Measurements from ENCODE around the gene BORCS5.

The BORCS5 gene

GRCh38 chr12:12449533-12450025, 92.7 kb downstream of the BORCS5 start:
- H3K36me3 ChIP-seq (ENCODE audit: control insufficient read depth in 1 of 2, insufficient read depth in 2 of 2, low read length in 2 of 2) = no peaks in the 10 kb centered on the region
- H3K9ac ChIP-seq (ENCODE audit: low read length) = no peak overlapping the region
- no peak overlapping the region for H2AFZ ChIP-seq (ENCODE audit: insufficient read depth, low read length, poor library complexity)
- no peak overlapping the region for H3K18ac ChIP-seq (ENCODE audit: low read length)
- H3K4ac ChIP-seq (ENCODE audit: low read depth, low read length) = no peak overlapping the region
- H3K9me3 ChIP-seq (ENCODE audit: insufficient read depth, low read depth, low read length) = no peaks in the 10 kb centered on the region
- no peaks in the 10 kb centered on the region for H3K79me1 ChIP-seq (ENCODE audit: low read length)
- no peak overlapping the region for H3K27ac ChIP-seq (ENCODE audit: low read depth, low read length)
- no peaks in the 10 kb centered on the region for H3K79me2 ChIP-seq (ENCODE audit: control insufficient read depth, insufficient read depth, low read length, poor library complexity)
- no peak overlapping the region for H2BK12ac ChIP-seq (ENCODE audit: low read length)
- H3K14ac ChIP-seq (ENCODE audit: low read length) = no peak overlapping the region
- H4K12ac ChIP-seq (ENCODE audit: low read depth, low read length) = no peak overlapping the region
- no peaks in the 10 kb centered on the region for H3K27me3 ChIP-seq (ENCODE audit: insufficient read depth, low read length)
- H3K4me1 ChIP-seq (ENCODE audit: control insufficient read depth in 1 of 2, insufficient read depth in 2 of 2, low read length in 2 of 2) = no peaks in the 10 kb centered on the region
- no peak overlapping the region for H3K23ac ChIP-seq (ENCODE audit: low read length)
- no peak overlapping the region for H4K8ac ChIP-seq (ENCODE audit: low read depth, low read length)
- no CpG with 5 or more reads among the region's 13 CpGs for WGBS (ENCODE audit: extremely low coverage, insufficient coverage, insufficient read length)
- H3K4me3 ChIP-seq (ENCODE audit: low read depth, low read length) = no peak overlapping the region
- peak; percentile 48 to 83 for DNase-seq
- H2AK5ac ChIP-seq (ENCODE audit: low read length) = no peak overlapping the region
- no peak overlapping the region for H4K91ac ChIP-seq (ENCODE audit: low read depth, low read length)
- H2BK5ac ChIP-seq (ENCODE audit: low read depth, low read length, poor library complexity) = no peak overlapping the region
- no peak overlapping the region for H3K4me2 ChIP-seq (ENCODE audit: low read length)
- H2BK120ac ChIP-seq (ENCODE audit: insufficient read depth, low read length, poor library complexity) = no peak overlapping the region

DNA sequence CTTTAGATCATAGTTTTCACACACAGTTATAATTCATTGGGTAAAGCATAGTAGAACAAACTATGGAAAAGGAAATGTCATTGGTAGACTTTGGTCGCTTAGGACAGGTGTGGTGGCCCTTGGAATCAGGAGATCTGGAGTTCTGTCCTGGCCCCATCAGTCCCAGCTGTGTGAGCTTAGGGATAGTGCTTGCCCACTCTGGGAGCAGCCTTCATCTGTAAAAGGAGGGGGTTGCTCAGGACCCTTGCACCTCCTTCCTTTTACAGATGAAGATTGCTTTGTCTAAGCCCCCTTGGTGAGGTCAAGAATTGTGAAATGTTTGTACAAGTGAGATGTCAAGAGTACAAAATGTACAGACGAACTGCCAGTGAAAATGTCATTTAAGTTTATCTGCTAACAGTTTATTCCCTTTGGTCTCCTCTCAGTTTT, 93.2 kb downstream of the BORCS5 start:
- H3K4me3 ChIP-seq (ENCODE audit: low read depth, low read length) = no peak overlapping the region
- WGBS (ENCODE audit: extremely low coverage, insufficient coverage, insufficient read length) = no CpG with 5 or more reads among the region's 2 CpGs
- H2BK120ac ChIP-seq (ENCODE audit: insufficient read depth, low read length, poor library complexity) = no peak overlapping the region

GRCh38 chr12:12451098-12451497, 94.2 kb downstream of the BORCS5 start:
- no peak overlapping the region for H3K14ac ChIP-seq (ENCODE audit: low read length)
- H2BK120ac ChIP-seq (ENCODE audit: insufficient read depth, low read length, poor library complexity) = no peak overlapping the region
- H2BK5ac ChIP-seq (ENCODE audit: low read depth, low read length, poor library complexity) = no peak overlapping the region
- no peaks in the 10 kb centered on the region for H3K79me2 ChIP-seq (ENCODE audit: control insufficient read depth, insufficient read depth, low read length, poor library complexity)
- H3K27me3 ChIP-seq (ENCODE audit: insufficient read depth, low read length) = no peaks in the 10 kb centered on the region
- H4K91ac ChIP-seq (ENCODE audit: low read depth, low read length) = no peak overlapping the region
- no peak overlapping the region for H3K18ac ChIP-seq (ENCODE audit: low read length)
- H3K36me3 ChIP-seq (ENCODE audit: control insufficient read depth in 1 of 2, insufficient read depth in 2 of 2, low read length in 2 of 2) = no peaks in the 10 kb centered on the region
- H2AFZ ChIP-seq (ENCODE audit: insufficient read depth, low read length, poor library complexity) = no peak overlapping the region
- H3K9me3 ChIP-seq (ENCODE audit: insufficient read depth, low read depth, low read length) = no peaks in the 10 kb centered on the region
- H3K4me1 ChIP-seq (ENCODE audit: control insufficient read depth in 1 of 2, insufficient read depth in 2 of 2, low read length in 2 of 2) = no peaks in the 10 kb centered on the region
- H4K12ac ChIP-seq (ENCODE audit: low read depth, low read length) = no peak overlapping the region
- H3K27ac ChIP-seq (ENCODE audit: low read depth, low read length) = no peak overlapping the region
- no CpG with 5 or more reads among the region's 4 CpGs for WGBS (ENCODE audit: extremely low coverage, insufficient coverage, insufficient read length)
- no peak overlapping the region for H3K4ac ChIP-seq (ENCODE audit: low read depth, low read length)
- no peak overlapping the region for H3K4me3 ChIP-seq (ENCODE audit: low read depth, low read length)
- H3K79me1 ChIP-seq (ENCODE audit: low read length) = no peaks in the 10 kb centered on the region
- no peak overlapping the region for H3K4me2 ChIP-seq (ENCODE audit: low read length)
- H3K23ac ChIP-seq (ENCODE audit: low read length) = no peak overlapping the region
- H2BK12ac ChIP-seq (ENCODE audit: low read length) = no peak overlapping the region
- no peak overlapping the region for H4K8ac ChIP-seq (ENCODE audit: low read depth, low read length)
- H3K9ac ChIP-seq (ENCODE audit: low read length) = no peak overlapping the region
- DNase-seq = no peak
- H2AK5ac ChIP-seq (ENCODE audit: low read length) = no peak overlapping the region

More for the DNA sequence above, 93.2 kb downstream of the BORCS5 start:
- Histone ChIP-seq H2AK5ac (ENCODE audit: low read length) (no peak overlapping the region), H3K9ac (ENCODE audit: low read length) (no peak overlapping the region), H2BK5ac (ENCODE audit: low read depth, low read length, poor library complexity) (no peak overlapping the region), H3K4me2 (ENCODE audit: low read length) (no peak overlapping the region), H3K18ac (ENCODE audit: low read length) (no peak overlapping the region), H3K27me3 (ENCODE audit: insufficient read depth, low read length) (no peaks in the 10 kb centered on the region), H3K79me2 (ENCODE audit: control insufficient read depth, insufficient read depth, low read length, poor library complexity) (no peaks in the 10 kb centered on the region), H3K23ac (ENCODE audit: low read length) (no peak overlapping the region), H2AFZ (ENCODE audit: insufficient read depth, low read length, poor library complexity) (no peak overlapping the region), H3K9me3 (ENCODE audit: insufficient read depth, low read depth, low read length) (no peaks in the 10 kb centered on the region), H4K12ac (ENCODE audit: low read depth, low read length) (no peak overlapping the region), H4K8ac (ENCODE audit: low read depth, low read length) (no peak overlapping the region), H3K79me1 (ENCODE audit: low read length) (no peaks in the 10 kb centered on the region), H3K36me3 (ENCODE audit: control insufficient read depth in 1 of 2, insufficient read depth in 2 of 2, low read length in 2 of 2) (no peaks in the 10 kb centered on the region), H4K91ac (ENCODE audit: low read depth, low read length) (no peak overlapping the region), H3K14ac (ENCODE audit: low read length) (no peak overlapping the region), H3K27ac (ENCODE audit: low read depth, low read length) (no peak overlapping the region), H3K4me1 (ENCODE audit: control insufficient read depth in 1 of 2, insufficient read depth in 2 of 2, low read length in 2 of 2) (no peaks in the 10 kb centered on the region), H3K4ac (ENCODE audit: low read depth, low read length) (no peak overlapping the region), H2BK12ac (ENCODE audit: low read length) (no peak overlapping the region)
- no peak for DNase-seq

DNA sequence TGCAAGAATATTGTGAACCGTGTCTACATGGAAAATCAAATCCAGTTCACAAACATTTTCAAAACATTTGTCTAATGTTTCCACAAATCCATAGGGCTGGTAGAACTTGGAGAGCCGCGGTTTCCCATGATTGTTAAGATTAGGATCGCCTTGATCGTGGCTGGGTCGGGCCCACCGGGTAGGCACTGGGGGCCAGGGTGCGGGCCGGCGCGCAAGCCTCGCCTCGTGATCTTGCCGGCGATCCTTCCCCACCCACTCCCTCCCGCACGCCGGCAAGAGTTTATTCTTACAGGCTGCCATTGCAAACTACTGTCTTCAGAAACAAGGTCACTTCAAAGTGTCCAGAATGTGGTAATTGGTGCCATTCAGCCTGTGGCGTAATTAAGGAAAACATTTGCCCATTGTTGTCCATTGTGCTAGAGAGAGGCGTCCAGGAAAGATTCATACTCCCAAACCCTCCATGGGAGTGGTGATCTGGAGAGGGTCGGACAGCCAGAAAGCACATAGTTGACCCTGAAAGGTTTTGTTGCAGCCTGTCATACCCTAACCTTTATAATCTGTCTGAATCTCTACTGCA, 95.5 kb downstream of the BORCS5 start:
- Histone ChIP-seq H3K27me3 (ENCODE audit: insufficient read depth, low read length) (no peaks in the 10 kb centered on the region), H3K4ac (ENCODE audit: low read depth, low read length) (no peak overlapping the region), H3K4me1 (ENCODE audit: control insufficient read depth in 1 of 2, insufficient read depth in 2 of 2, low read length in 2 of 2) (no peaks in the 10 kb centered on the region), H2BK120ac (ENCODE audit: insufficient read depth, low read length, poor library complexity) (no peak overlapping the region), H2AK5ac (ENCODE audit: low read length) (no peak overlapping the region), H2BK12ac (ENCODE audit: low read length) (no peak overlapping the region), H3K9ac (ENCODE audit: low read length) (no peak overlapping the region), H3K79me1 (ENCODE audit: low read length) (no peaks in the 10 kb centered on the region), H2BK5ac (ENCODE audit: low read depth, low read length, poor library complexity) (no peak overlapping the region), H4K12ac (ENCODE audit: low read depth, low read length) (no peak overlapping the region), H4K91ac (ENCODE audit: low read depth, low read length) (no peak overlapping the region), H3K9me3 (ENCODE audit: insufficient read depth, low read depth, low read length) (no peaks in the 10 kb centered on the region), H3K14ac (ENCODE audit: low read length) (no peak overlapping the region), H2AFZ (ENCODE audit: insufficient read depth, low read length, poor library complexity) (no peak overlapping the region), H3K79me2 (ENCODE audit: control insufficient read depth, insufficient read depth, low read length, poor library complexity) (no peaks in the 10 kb centered on the region), H3K23ac (ENCODE audit: low read length) (no peak overlapping the region), H3K18ac (ENCODE audit: low read length) (no peak overlapping the region), H3K4me2 (ENCODE audit: low read length) (no peak overlapping the region), H3K4me3 (ENCODE audit: low read depth, low read length) (no peak overlapping the region), H3K27ac (ENCODE audit: low read depth, low read length) (no peak overlapping the region), H4K8ac (ENCODE audit: low read depth, low read length) (no peak overlapping the region), H3K36me3 (ENCODE audit: control insufficient read depth in 1 of 2, insufficient read depth in 2 of 2, low read length in 2 of 2) (no peaks in the 10 kb centered on the region)
- no peak for DNase-seq
- no CpG with 5 or more reads among the region's 21 CpGs for WGBS (ENCODE audit: extremely low coverage, insufficient coverage, insufficient read length)

Data from trophoblast cell (in vitro differentiated cells and primary cell).